ENCODE results near the gene TMEM11. TPM values are rescaled to one million over a fixed set of nuclear protein-coding genes. Genes with fewer than 3 reads are reported as not detected.

Gene TMEM11
- total and polyA plus RNA-seq, 2 of the 4 experiments (the other 2 are of a cell fraction), result 19.9 to 44.7 TPM

DNA sequence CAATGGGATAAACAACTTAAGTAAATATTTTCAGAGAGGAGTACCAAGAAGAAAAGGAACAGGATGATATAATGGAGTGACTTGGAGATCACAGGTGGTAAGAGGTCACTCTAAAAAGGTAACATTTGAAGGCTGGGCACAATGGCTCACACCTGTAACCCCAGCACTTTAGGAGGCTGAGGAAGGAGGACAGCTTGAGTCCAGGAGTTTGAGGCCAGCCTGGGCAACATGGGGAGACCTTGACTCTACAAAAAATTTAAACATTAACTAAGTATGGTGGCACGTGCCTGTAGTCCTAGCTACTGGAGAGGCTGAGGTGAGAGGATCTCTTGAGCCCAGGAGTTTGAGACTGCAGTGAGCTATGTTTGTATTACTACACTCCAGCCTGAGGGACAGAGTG is 3.4 kb upstream of the TMEM11 start:
- TF ChIP-seq RAD21 (IDR thresholded peaks at IDR 0.05; ENCODE audit: low read length), result no peak
- no peak for TF ChIP-seq SMC3 (IDR thresholded peaks at IDR 0.05; ENCODE audit: low read depth, low read length)
- TF ChIP-seq MAZ (IDR thresholded peaks at IDR 0.05; ENCODE audit: borderline replicate concordance, low read depth, low read length), result no peak
- TF ChIP-seq NFE2L2 (IDR thresholded peaks at IDR 0.05; ENCODE audit: low read depth, low read length), result no peak
- TF ChIP-seq MAFK (IDR thresholded peaks at IDR 0.05; ENCODE audit: low read depth, low read length), result no peak
- no peak for TF ChIP-seq MXI1 (IDR thresholded peaks at IDR 0.05; ENCODE audit: borderline replicate concordance, low read depth, low read length)
- TF ChIP-seq, protein P1, sequence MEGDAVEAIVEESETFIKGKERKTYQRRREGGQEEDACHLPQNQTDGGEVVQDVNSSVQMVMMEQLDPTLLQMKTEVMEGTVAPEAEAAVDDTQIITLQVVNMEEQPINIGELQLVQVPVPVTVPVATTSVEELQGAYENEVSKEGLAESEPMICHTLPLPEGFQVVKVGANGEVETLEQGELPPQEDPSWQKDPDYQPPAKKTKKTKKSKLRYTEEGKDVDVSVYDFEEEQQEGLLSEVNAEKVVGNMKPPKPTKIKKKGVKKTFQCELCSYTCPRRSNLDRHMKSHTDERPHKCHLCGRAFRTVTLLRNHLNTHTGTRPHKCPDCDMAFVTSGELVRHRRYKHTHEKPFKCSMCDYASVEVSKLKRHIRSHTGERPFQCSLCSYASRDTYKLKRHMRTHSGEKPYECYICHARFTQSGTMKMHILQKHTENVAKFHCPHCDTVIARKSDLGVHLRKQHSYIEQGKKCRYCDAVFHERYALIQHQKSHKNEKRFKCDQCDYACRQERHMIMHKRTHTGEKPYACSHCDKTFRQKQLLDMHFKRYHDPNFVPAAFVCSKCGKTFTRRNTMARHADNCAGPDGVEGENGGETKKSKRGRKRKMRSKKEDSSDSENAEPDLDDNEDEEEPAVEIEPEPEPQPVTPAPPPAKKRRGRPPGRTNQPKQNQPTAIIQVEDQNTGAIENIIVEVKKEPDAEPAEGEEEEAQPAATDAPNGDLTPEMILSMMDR (conservative IDR thresholded peaks at IDR 0.05; ENCODE audit: low read depth, low read length), result no peak
- no peak for TF ChIP-seq BHLHE40 (IDR thresholded peaks at IDR 0.05; ENCODE audit: low read depth, low read length)
- TF ChIP-seq POLR2A (IDR thresholded peaks at IDR 0.05; ENCODE audit: low read depth, low read length), result no peak
- no peak for TF ChIP-seq RFX5 (IDR thresholded peaks at IDR 0.05; ENCODE audit: low read depth, low read length)
- no peak for TF ChIP-seq RCOR1 (IDR thresholded peaks at IDR 0.05; ENCODE audit: insufficient replicate concordance, low read length)
- TF ChIP-seq, protein P2, sequence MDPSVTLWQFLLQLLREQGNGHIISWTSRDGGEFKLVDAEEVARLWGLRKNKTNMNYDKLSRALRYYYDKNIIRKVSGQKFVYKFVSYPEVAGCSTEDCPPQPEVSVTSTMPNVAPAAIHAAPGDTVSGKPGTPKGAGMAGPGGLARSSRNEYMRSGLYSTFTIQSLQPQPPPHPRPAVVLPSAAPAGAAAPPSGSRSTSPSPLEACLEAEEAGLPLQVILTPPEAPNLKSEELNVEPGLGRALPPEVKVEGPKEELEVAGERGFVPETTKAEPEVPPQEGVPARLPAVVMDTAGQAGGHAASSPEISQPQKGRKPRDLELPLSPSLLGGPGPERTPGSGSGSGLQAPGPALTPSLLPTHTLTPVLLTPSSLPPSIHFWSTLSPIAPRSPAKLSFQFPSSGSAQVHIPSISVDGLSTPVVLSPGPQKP (IDR thresholded peaks at IDR 0.05; ENCODE audit: borderline replicate concordance, low read depth, low read length), result no peak
- TF ChIP-seq CEBPB (IDR thresholded peaks at IDR 0.05; ENCODE audit: low read depth, low read length), result no peak
- TF ChIP-seq, protein P3, sequence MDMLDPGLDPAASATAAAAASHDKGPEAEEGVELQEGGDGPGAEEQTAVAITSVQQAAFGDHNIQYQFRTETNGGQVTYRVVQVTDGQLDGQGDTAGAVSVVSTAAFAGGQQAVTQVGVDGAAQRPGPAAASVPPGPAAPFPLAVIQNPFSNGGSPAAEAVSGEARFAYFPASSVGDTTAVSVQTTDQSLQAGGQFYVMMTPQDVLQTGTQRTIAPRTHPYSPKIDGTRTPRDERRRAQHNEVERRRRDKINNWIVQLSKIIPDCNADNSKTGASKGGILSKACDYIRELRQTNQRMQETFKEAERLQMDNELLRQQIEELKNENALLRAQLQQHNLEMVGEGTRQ (IDR thresholded peaks at IDR 0.05; ENCODE audit: low read depth, low read length), result no peak
- TF ChIP-seq FOS (IDR thresholded peaks at IDR 0.05; ENCODE audit: low read depth, low read length), result no peak
- no peak for TF ChIP-seq CHD1 (IDR thresholded peaks at IDR 0.05; ENCODE audit: low read depth, low read length)
- Histone ChIP-seq H3K9me1 (ENCODE audit: insufficient read depth, low read length) (peaks cover 14% of the 10 kb centered on the region; the same call in 1 of the 2 replicates), H3K9ac (ENCODE audit: low read depth, low read length) (no peak overlapping the region), H2BK15ac (ENCODE audit: low read depth, low read length) (no peak overlapping the region), H3K27me3 (ENCODE audit: control insufficient read depth, insufficient read depth, low read length) (no peaks in the 10 kb centered on the region), H4K91ac (ENCODE audit: insufficient read depth, low read depth, low read length) (no peak overlapping the region), H3K4ac (ENCODE audit: low read depth, low read length) (no peak overlapping the region), H2AK9ac (replicated peaks; ENCODE audit: low read depth, low read length, poor library complexity) (no peak overlapping the region), H4K20me1 (ENCODE audit: insufficient read depth, low read length) (peaks cover 14% of the 10 kb centered on the region), H3K18ac (ENCODE audit: low read depth, low read length) (no peak overlapping the region), H3K9me3 (ENCODE audit: control insufficient read depth, insufficient read depth, low read length) (no peaks in the 10 kb centered on the region; the same call in 1 of the 2 replicates), H2BK120ac (ENCODE audit: low read depth, low read length) (no peak overlapping the region), H3K23ac (ENCODE audit: low read depth, low read length) (no peak overlapping the region), H4K8ac (ENCODE audit: low read depth in 2 of 2, low read length in 2 of 2) (no peak overlapping the region), H3K14ac (replicated peaks; ENCODE audit: low read depth, low read length) (no peak overlapping the region), H3K36me3 (ENCODE audit: control insufficient read depth, insufficient read depth, low read length) (peaks cover 2% of the 10 kb centered on the region), H3K27ac (ENCODE audit: insufficient read depth, low read length) (no peak overlapping the region), H2BK5ac (ENCODE audit: low read depth, low read length, poor library complexity, severe bottlenecking) (no peak overlapping the region), H2AK5ac (ENCODE audit: low read depth, low read length) (no peak overlapping the region), H4K5ac (ENCODE audit: low read depth, low read length) (no peak overlapping the region), H3K4me1 (ENCODE audit: control insufficient read depth, insufficient read depth, low read length) (peaks cover 5% of the 10 kb centered on the region), H3K79me1 (ENCODE audit: low read depth in 1 of 2, low read length in 2 of 2) (peaks cover 23 to 63% of the 10 kb centered on the region in 2 experiments), H3K4me3 (ENCODE audit: insufficient read depth, low read depth, low read length) (no peak overlapping the region), H3K4me2 (ENCODE audit: low read depth, low read length) (no peak overlapping the region), H3K56ac (ENCODE audit: extremely low read depth, insufficient read depth, low read length) (no peak overlapping the region), H2BK20ac (ENCODE audit: low read depth, low read length) (no peak overlapping the region), H2AFZ (replicated peaks; ENCODE audit: low read length, poor library complexity) (no peak overlapping the region)
- intact Hi-C loops (cut with micrococcal nuclease), result no loop called here
- DNase-seq (no peak), ATAC-seq (ENCODE audit: low read depth) (no peak)
- WGBS, 2 experiments (ENCODE audit: extremely low coverage in 2 of 2, insufficient read length in 1 of 2), result no CpG with 5 or more reads among the region's 1 CpG
- ChIA-PET POLR2A (ENCODE audit: unreplicated experiment) (no interaction called here), CTCF (no interaction called here)
- in situ Hi-C loops (cut with MboI; ENCODE audit: low sequenced_read_pairs), result no loop called here
- dilution Hi-C loops (cut with HindIII; ENCODE audit: low sequenced_read_pairs, unreplicated experiment), result no loop called here
- no TSS peak for BruUV-seq (replicated peaks)

All from IMR-90 (cell line).